ENCODE data around the gene SUZ12. TPM values are rescaled to one million over a fixed set of nuclear protein-coding genes. Genes with fewer than 3 reads are reported as not detected.
"Not testable (repeated sequence)": the region's sequence is repeated elsewhere in the genome, so short reads cannot be mapped to it uniquely, and the experiment has no call there.

The SUZ12 gene
- 10 to 100 TPM; 67.2 to 77.1 TPM for total RNA-seq

DNA sequence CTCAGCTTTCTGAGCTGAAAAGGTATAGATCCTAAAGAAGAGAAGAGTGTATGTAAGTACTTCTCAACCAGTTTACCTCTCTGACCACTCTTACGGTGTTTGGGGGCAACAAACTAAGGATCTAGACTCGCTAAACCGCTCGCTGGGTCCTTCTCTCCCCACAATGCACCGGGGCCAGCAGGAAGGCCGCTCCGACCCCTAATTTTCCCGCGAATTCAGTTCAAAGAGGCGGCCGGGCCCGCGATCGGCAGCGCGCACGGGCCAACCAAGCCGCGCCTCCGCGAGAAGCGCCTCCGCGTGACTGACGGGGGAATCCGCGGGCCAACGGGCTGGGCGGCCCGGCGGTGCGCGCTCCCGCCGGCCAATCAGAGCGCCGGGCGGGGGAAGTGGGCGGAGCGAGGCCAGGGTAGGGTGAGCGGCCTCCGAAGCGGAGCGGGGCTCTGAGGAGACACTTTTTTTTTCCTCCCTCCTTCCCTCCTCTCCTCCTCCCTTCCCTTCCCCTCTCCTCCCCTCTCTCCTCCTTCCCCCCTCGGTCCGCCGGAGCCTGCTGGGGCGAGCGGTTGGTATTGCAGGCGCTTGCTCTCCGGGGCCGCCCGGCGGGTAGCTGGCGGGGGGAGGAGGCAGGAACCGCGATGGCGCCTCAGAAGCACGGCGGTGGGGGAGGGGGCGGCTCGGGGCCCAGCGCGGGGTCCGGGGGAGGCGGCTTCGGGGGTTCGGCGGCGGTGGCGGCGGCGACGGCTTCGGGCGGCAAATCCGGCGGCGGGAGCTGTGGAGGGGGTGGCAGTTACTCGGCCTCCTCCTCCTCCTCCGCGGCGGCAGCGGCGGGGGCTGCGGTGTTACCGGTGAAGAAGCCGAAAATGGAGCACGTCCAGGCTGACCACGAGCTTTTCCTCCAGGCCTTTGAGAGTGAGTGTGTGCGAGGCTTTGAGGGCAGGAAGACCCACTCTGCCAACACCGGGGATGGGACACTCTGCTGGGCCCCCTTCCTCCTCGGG, at the start of gene SUZ12:
Gene SUZ12, plus strand, starts transcription at position 393 of the 995 bp plus-strand sequence. Its CDS starts 240 bp downstream, at position 633.
- ChIA-PET POLR2A (interaction anchor here (0.6 to 2.4 kb wide), 2 partner anchors 35 to 626 kb away, joined by 3 to 11 read pairs; partner anchors contain the start of gene UTP6), CTCF (interaction anchor here (1.2 kb wide), 1 partner anchor 24 kb away, joined by 4 read pairs; no protein-coding TSS in a partner anchor)
- intact Hi-C loops (cut with DNase I, micrococcal nuclease), result loop anchor here (1.0 to 10.0 kb wide), 7 partner anchors 36 to 508 kb away; partner anchors contain the start of genes UTP6 (in 2 of the 2), LRRC37B (in 1 of the 2), PSMD11 (in 1 of the 2) and RHOT1 (in 1 of the 2)
- peak; percentile 92 for DNase-seq
- Mint-ChIP-seq H3K36me3 (ENCODE audit: low read depth) (peaks cover 14% of the 10 kb centered on the region), H3K27ac (peak within 1 kb of the TSS; percentile 89), H3K4me1 (peaks cover 24% of the 10 kb centered on the region), H3K4me3 (peak within 1 kb of the TSS; percentile 83)
- H3K9me3 Mint-ChIP-seq (ENCODE audit: low read depth); H3K27me3 Mint-ChIP-seq: not testable (repeated sequence)
- ATAC-seq, result peak; percentile 98

DNA sequence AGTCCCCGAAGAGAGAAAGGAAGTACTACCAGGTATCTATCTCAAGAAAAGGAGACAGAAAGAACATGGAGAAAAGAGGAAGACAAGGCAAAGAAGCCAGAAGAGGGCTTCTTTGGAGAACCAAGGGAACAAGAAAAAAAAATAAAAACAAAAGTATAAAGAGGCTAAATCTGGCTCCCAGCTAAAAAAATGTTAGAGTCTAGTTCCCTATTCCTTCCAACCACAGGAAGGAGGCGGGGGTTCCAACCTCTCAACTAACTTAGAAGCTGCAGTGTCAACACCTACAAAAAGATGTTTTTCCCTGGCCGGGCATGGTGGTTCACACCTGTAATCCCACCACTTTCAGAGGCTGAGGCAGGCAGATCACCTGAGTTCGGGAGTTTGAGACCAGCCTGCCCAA, 48.7 kb upstream of the SUZ12 start:
- ChIA-PET POLR2A (no interaction called here), CTCF (no interaction called here)
- no peak overlapping the region for H3K4me3 Mint-ChIP-seq
- intact Hi-C loops (cut with DNase I, micrococcal nuclease), result no loop called here
- no peaks in the 10 kb centered on the region for H3K27me3 Mint-ChIP-seq
- peaks cover 46% of the 10 kb centered on the region for H3K36me3 Mint-ChIP-seq (ENCODE audit: low read depth)
- no peak for DNase-seq
- H3K9me3 Mint-ChIP-seq (ENCODE audit: low read depth), result no peaks in the 10 kb centered on the region
- H3K27ac Mint-ChIP-seq, result peak overlapping the region; percentile 31
- no peaks in the 10 kb centered on the region for H3K4me1 Mint-ChIP-seq
- no peak for ATAC-seq

DNA sequence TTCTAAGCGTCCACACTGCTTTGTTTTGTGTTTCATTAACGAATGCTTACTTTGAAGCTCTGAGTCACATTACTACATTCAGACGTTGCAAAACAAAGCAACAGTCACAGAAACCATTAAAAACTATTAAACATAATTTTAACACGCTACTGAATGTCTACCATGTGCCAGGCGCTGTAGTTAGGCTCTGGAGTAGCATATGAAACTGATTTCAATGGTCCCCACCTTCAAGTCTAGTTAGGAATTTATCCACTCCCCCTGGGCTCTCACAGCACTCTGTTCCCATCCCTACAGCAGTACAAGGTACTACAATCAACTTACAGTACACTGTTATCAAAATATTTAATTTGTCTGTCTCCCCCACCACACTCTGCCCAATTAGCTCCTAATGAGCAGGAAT, 35.9 kb upstream of the SUZ12 start:
- no peaks in the 10 kb centered on the region for H3K27me3 Mint-ChIP-seq
- intact Hi-C loops (cut with DNase I, micrococcal nuclease), result loop anchor here (1.0 to 10.0 kb wide), 14 partner anchors 18 to 579 kb away; partner anchors contain the start of genes COPRS (in 2 of the 2), SUZ12 (in 2 of the 2), EVI2A (in 1 of the 2) and LRRC37B (in 1 of the 2)
- no peak overlapping the region for H3K27ac Mint-ChIP-seq
- no peak for ATAC-seq
- no peaks in the 10 kb centered on the region for H3K9me3 Mint-ChIP-seq (ENCODE audit: low read depth)
- DNase-seq, result no peak
- ChIA-PET POLR2A (interaction anchor here (0.5 to 1.8 kb wide), 8 partner anchors 10 to 1516 kb away, joined by 3 to 11 read pairs (median 4); partner anchors contain the start of gene SUZ12), CTCF (interaction anchor here (0.6 to 1.9 kb wide), 17 partner anchors 8 to 543 kb away, joined by 3 to 10 read pairs (median 5); partner anchors contain the start of genes COPRS, LRRC37B, PSMD11 and RHOT1)
- H3K36me3 Mint-ChIP-seq (ENCODE audit: low read depth), result peaks cover 19% of the 10 kb centered on the region
- no peak overlapping the region for H3K4me3 Mint-ChIP-seq
- H3K4me1 Mint-ChIP-seq, result peaks cover 17% of the 10 kb centered on the region

DNA sequence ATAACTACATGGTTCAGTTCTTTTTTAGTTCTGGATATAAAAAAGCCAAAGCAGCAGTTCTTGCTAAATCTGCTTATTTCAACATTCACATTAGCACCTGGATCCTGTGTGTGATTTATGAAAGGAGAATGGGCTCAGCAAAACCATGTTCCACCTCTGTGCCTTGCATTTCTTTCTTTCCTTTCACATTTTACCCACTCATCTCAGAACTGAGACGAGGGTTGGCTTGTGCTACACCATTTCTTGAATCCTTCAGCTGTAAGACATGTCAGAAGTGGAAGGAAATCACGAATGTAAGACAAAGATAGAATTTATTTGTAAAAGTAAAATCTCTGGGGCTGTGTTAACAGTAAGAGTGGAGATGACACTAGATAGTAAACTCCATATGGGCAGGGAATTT, 34.1 kb upstream of the SUZ12 start:
- peaks cover 6% of the 10 kb centered on the region for H3K36me3 Mint-ChIP-seq (ENCODE audit: low read depth)
- no peaks in the 10 kb centered on the region for H3K27me3 Mint-ChIP-seq
- ChIA-PET CTCF (interaction anchor here (0.8 to 1.7 kb wide), 6 partner anchors 12 to 388 kb away, joined by 3 to 9 read pairs (median 3); partner anchors contain the start of gene COPRS), POLR2A (no interaction called here)
- peaks cover 24% of the 10 kb centered on the region for H3K4me1 Mint-ChIP-seq
- ATAC-seq (peak; percentile 45), DNase-seq (peak; percentile 53)
- intact Hi-C loops (cut with DNase I, micrococcal nuclease), result loop anchor here in 1 of 2 experiments (5.0 to 10.0 kb wide), 2 partner anchors 218 to 580 kb away; partner anchors contain the start of gene EVI2A
- H3K9me3 Mint-ChIP-seq (ENCODE audit: low read depth), result no peaks in the 10 kb centered on the region
- peak overlapping the region; percentile 10 for H3K4me3 Mint-ChIP-seq
- peak overlapping the region; percentile 78 for H3K27ac Mint-ChIP-seq

DNA sequence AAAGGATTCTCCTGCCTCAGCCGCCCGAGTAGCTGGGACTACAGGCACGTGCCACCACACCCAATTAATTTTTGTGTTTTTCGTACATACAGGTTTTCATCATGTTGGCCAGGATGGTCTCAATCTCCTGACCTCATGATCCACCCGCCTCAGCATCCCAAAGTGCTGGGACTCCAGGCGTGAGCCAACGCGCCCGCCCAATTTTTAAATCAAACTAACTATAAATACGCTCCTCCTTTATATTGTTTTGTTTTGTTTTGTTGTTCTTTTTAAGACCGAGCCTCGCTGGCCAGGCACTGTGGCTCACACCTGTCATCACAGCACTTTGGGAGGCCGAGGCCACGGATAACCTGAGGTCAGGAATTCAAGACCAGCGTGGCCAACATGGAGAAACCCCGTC, 33.4 kb upstream of the SUZ12 start:
- H3K4me1 Mint-ChIP-seq, result peaks cover 26% of the 10 kb centered on the region
- CTCF ChIA-PET, result interaction anchor here (0.8 to 1.5 kb wide), 3 partner anchors 12 to 38 kb away, joined by 3 to 4 read pairs (median 3); no protein-coding TSS in a partner anchor

DNA sequence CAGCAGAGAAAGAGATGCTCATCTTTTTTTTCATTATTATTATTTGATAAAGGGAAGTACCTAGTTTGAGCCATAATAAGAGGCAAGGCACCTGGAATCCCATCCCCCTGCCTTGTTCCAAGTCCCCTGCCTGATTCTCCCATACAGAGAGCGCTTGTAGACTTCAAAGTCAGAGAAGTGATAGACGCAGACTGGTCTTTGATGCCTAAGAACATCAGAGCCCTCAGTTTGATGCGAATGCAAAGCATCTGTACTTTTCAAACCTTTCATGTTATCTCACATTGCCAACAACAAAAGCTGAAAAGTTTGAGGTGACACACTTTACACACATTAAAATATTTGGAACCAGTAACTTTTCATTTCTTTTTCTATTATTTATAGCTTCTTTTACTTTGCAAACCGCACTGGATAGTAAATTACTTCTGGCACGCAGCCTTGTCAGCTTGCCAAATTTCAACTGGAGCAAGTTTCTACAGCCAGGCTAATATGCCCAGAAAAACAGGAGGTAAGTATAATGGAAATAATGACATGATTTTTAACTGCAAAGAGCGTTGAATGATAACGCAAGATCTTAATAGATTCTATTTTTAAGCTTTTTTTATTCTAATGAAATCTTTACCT, 29.4 kb upstream of the SUZ12 start:
- intact Hi-C loops (cut with DNase I, micrococcal nuclease), result loop anchor here in 1 of 2 experiments (10.0 kb wide), 1 partner anchor 223 kb away; no protein-coding TSS in a partner anchor

More for the DNA sequence above, 33.4 kb upstream of the SUZ12 start:
- intact Hi-C loops (cut with DNase I, micrococcal nuclease), result loop anchor here in 1 of 2 experiments (5.0 to 10.0 kb wide), 2 partner anchors 219 to 581 kb away; partner anchors contain the start of gene EVI2A
- H3K36me3 Mint-ChIP-seq (ENCODE audit: low read depth), result peaks cover 2% of the 10 kb centered on the region
- no peaks in the 10 kb centered on the region for H3K27me3 Mint-ChIP-seq
- POLR2A ChIA-PET, result interaction anchor here (0.5 kb wide), 1 partner anchor 18 kb away, joined by 3 read pairs; no protein-coding TSS in a partner anchor
- H3K27ac Mint-ChIP-seq, result peak overlapping the region; percentile 31
- no peak overlapping the region for H3K4me3 Mint-ChIP-seq
- ATAC-seq, result no peak
- DNase-seq, result no peak
- H3K9me3 Mint-ChIP-seq (ENCODE audit: low read depth), result no peaks in the 10 kb centered on the region

DNA sequence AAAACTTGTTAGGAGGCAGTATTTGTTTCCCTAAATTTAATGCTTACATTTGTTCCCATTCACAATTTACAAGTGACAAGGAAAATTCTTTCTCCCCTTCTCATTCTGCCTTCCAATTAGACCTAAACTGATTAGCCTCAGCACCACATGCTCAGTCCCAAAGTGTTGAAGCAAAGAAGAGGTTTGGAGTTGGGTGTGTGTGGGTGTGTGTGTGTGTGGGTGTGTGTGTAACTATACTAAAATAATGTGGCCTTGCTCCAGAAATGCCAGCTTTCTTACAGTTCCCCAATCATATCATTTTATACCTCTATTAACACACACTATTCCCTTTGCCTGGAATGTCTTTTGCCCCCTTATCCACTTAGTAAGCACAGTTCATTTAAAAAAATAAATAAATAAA, 28.4 kb upstream of the SUZ12 start:
- Mint-ChIP-seq H3K4me3 (no peak overlapping the region), H3K36me3 (ENCODE audit: low read depth) (no peaks in the 10 kb centered on the region), H3K27me3 (peaks cover 9% of the 10 kb centered on the region), H3K9me3 (ENCODE audit: low read depth) (no peaks in the 10 kb centered on the region), H3K4me1 (peaks cover 15% of the 10 kb centered on the region), H3K27ac (no peak overlapping the region)
- ChIA-PET POLR2A (interaction anchor here (0.6 to 1.2 kb wide), 2 partner anchors 11 to 447 kb away, joined by 3 read pairs; no protein-coding TSS in a partner anchor), CTCF (interaction anchor here (0.5 to 0.7 kb wide), 2 partner anchors 21 to 439 kb away, joined by 3 read pairs; no protein-coding TSS in a partner anchor)
- intact Hi-C loops (cut with DNase I, micrococcal nuclease), result loop anchor here in 1 of 2 experiments (10.0 kb wide), 1 partner anchor 224 kb away; no protein-coding TSS in a partner anchor
- DNase-seq (no peak), ATAC-seq (no peak)

More for the DNA sequence above, 29.4 kb upstream of the SUZ12 start:
- no peaks in the 10 kb centered on the region for H3K36me3 Mint-ChIP-seq (ENCODE audit: low read depth)
- H3K27me3 Mint-ChIP-seq, result peaks cover 9% of the 10 kb centered on the region
- peaks cover 22% of the 10 kb centered on the region for H3K4me1 Mint-ChIP-seq
- DNase-seq (no peak), ATAC-seq (no peak)
- CTCF ChIA-PET, result interaction anchor here (0.7 to 0.8 kb wide), 2 partner anchors 192 to 438 kb away, joined by 3 to 4 read pairs; no protein-coding TSS in a partner anchor
- H3K27ac Mint-ChIP-seq, result no peak overlapping the region
- POLR2A ChIA-PET, result interaction anchor here (0.7 kb wide), 1 partner anchor 346 kb away, joined by 3 read pairs; no protein-coding TSS in a partner anchor
- H3K4me3 Mint-ChIP-seq, result no peak overlapping the region
- H3K9me3 Mint-ChIP-seq (ENCODE audit: low read depth), result no peaks in the 10 kb centered on the region

DNA sequence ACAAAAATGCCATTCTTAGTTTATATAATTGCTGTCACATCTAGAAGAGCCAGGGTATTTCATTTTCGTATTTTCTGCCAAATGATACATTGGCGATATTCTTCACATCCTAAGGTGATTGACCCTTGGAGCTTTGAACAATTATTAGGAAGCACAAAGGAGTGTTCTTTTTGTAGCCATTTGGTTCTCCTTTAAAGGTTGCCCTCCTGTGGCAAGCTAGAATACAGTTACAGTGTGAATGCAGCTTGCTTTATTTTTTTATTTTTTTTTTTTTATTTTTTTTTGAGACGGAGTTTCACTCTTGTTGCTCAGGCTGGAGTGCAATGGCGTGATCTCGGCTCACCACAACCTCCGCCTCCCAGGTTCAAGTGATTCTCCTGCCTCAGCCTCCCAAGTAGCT, 24.1 kb upstream of the SUZ12 start:
- POLR2A ChIA-PET; intact Hi-C loops (cut with DNase I, micrococcal nuclease); H3K4me3 Mint-ChIP-seq; H3K4me1 Mint-ChIP-seq; DNase-seq; H3K9me3 Mint-ChIP-seq (ENCODE audit: low read depth); H3K27ac Mint-ChIP-seq; H3K36me3 Mint-ChIP-seq (ENCODE audit: low read depth); ATAC-seq: not testable (repeated sequence)
- peaks cover 19% of the 10 kb centered on the region for H3K27me3 Mint-ChIP-seq
- CTCF ChIA-PET, result interaction anchor here (1.2 kb wide), 1 partner anchor 24 kb away, joined by 4 read pairs; the partner anchor contains the start of gene SUZ12

DNA sequence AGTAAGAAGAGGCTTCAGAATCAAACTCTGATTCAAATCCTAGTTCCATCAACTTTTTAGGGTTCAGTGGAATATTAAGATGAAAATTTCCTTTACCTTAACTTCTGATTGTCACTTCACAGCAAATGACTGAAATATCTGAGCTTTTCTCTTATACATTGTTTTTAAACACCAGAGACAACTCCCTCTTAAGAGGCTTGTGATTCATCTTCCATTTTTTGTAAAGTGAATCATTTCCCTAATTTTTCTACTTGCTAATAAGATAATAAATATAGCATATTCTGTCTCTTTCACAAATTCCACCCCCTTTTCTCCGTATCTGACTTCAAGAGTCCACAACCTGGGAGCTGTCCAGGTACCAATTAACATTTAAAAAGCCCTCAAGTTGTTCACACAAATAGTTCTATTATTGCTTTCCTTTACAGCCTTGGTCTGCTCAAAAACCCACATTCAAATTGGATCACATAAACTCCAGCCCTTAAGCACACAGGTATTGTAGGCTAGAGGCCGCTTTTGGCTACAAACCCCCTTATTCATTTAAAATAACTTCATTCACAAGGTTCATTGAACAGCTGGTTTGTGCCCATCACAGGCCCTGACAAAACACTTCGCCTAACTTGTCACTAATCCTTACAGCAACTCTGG, 21.2 kb upstream of the SUZ12 start:
- POLR2A ChIA-PET, result no interaction called here
- H3K4me1 Mint-ChIP-seq, result peaks cover 23% of the 10 kb centered on the region
- no peak overlapping the region for H3K4me3 Mint-ChIP-seq
- H3K27me3 Mint-ChIP-seq, result peaks cover 24% of the 10 kb centered on the region
- H3K36me3 Mint-ChIP-seq (ENCODE audit: low read depth), result peaks cover 2% of the 10 kb centered on the region
- intact Hi-C loops (cut with DNase I, micrococcal nuclease), result no loop called here
- no peak for ATAC-seq
- CTCF ChIA-PET, result interaction anchor here (0.6 to 1.6 kb wide), 5 partner anchors 11 to 135 kb away, joined by 3 to 7 read pairs (median 3); no protein-coding TSS in a partner anchor
- H3K27ac Mint-ChIP-seq, result no peak overlapping the region
- DNase-seq, result no peak
- no peaks in the 10 kb centered on the region for H3K9me3 Mint-ChIP-seq (ENCODE audit: low read depth)

DNA sequence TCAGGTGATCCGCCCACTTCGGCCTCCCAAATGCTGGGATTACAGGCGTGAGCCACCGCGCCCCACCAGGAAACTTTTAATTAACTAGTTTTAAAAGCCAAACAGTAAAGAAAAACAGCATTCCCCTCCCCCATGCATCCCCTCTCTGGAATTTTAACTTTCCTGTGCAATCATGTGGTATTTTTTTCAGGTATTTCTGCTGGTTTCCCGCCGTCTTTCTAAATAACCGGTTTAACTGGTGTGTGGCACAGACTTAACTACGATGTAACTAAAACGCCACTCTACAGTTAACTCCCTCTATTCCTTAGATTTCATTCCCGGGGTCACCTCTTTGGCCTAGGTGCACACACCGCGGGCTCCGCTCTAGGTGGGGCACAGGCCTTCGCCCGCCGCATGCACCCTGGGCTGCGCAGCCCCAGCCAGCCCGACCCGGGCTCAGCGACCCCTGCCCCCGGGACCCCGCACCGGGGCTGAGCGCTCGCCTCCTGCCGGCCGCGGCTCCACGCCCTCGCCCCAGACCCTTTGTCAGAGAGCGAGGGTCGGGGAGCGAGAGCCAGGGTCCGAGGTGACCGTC, 20.2 kb upstream of the SUZ12 start:
- Mint-ChIP-seq H3K4me3 (no peak overlapping the region), H3K4me1 (peaks cover 23% of the 10 kb centered on the region), H3K27ac (no peak overlapping the region), H3K9me3 (ENCODE audit: low read depth) (no peaks in the 10 kb centered on the region), H3K27me3 (peaks cover 24% of the 10 kb centered on the region), H3K36me3 (ENCODE audit: low read depth) (peaks cover 2% of the 10 kb centered on the region)
- ATAC-seq (no peak), DNase-seq (no peak)
- CTCF ChIA-PET, result no interaction called here
- intact Hi-C loops (cut with DNase I, micrococcal nuclease), result no loop called here
- POLR2A ChIA-PET, result no interaction called here
